ENCODE data around the gene FTO. TPM values are rescaled to one million over a fixed set of nuclear protein-coding genes. Genes with fewer than 3 reads are reported as not detected.
A peak's percentile ranks its signal among the peaks of the same experiment; 100 is the strongest.

Gene FTO
- total RNA-seq, 1 experiment from 2014 or later: 55.0 TPM

DNA sequence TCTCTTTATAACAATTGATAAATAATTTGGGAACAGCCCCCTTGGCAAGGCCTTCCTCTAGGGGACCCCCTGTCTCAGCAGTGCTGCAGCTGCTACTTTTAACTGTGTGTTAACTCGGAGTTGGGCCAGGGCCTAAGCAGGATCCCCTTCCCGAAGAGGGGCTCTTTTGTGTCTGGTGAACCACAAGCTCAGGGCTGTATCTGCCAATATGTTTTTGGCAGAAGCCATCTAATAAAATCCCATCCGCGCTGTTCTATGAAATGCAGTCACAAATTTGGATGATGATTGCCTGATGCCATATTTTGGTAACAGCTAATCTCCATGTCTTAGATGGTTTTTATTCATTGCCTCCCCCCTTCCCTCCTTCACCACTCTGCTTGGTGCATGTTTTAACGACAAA lies 267.7 kb downstream of the FTO start:
- no peaks in the 10 kb centered on the region for H3K4me1 Mint-ChIP-seq (ENCODE audit: insufficient read depth, unreplicated experiment)
- TF ChIP-seq, protein P1, sequence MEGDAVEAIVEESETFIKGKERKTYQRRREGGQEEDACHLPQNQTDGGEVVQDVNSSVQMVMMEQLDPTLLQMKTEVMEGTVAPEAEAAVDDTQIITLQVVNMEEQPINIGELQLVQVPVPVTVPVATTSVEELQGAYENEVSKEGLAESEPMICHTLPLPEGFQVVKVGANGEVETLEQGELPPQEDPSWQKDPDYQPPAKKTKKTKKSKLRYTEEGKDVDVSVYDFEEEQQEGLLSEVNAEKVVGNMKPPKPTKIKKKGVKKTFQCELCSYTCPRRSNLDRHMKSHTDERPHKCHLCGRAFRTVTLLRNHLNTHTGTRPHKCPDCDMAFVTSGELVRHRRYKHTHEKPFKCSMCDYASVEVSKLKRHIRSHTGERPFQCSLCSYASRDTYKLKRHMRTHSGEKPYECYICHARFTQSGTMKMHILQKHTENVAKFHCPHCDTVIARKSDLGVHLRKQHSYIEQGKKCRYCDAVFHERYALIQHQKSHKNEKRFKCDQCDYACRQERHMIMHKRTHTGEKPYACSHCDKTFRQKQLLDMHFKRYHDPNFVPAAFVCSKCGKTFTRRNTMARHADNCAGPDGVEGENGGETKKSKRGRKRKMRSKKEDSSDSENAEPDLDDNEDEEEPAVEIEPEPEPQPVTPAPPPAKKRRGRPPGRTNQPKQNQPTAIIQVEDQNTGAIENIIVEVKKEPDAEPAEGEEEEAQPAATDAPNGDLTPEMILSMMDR (IDR thresholded peaks at IDR 0.05; ENCODE audit: unreplicated experiment): no peak
- H3K9me3 Mint-ChIP-seq (ENCODE audit: unreplicated experiment): no peaks in the 10 kb centered on the region
- no peak overlapping the region for H3K4me3 Mint-ChIP-seq (ENCODE audit: unreplicated experiment)
- BruUV-seq (replicated peaks): no TSS peak
- ChIA-PET POLR2A (interaction anchor here (0.8 to 1.1 kb wide), 2 partner anchors 11 to 12 kb away, joined by 3 to 4 read pairs; no protein-coding TSS in a partner anchor), CTCF (no interaction called here)
- intact Hi-C loops (cut with micrococcal nuclease): no loop called here
- no peak overlapping the region for H3K27ac Mint-ChIP-seq (ENCODE audit: low read depth, unreplicated experiment)
- peaks cover 6% of the 10 kb centered on the region for H3K36me3 Mint-ChIP-seq (ENCODE audit: insufficient read depth, unreplicated experiment)
- no peak for DNase-seq (ENCODE audit: unreplicated experiment)
- no peaks in the 10 kb centered on the region for H3K27me3 Mint-ChIP-seq (ENCODE audit: insufficient read depth, unreplicated experiment)

DNA sequence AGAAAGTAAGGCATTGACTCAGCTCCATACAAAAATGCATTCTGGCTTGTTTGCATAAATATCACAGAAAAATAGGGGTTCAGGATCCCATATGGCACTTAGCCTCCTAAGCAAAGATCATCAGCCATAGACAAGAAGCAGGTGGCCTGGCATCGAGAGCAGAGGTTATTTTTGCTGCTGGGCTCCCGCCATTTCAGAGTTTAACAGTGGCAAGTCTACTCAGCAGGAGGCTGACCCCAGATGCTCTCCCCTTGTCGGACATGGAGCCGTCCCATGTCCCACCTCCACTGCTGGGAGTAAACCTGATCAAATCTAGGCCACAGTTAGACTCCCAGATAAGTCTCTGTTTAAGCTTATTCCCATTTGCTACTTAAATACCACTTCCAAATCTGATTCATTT lies 269.1 kb downstream of the FTO start:
- Mint-ChIP-seq H3K27me3 (ENCODE audit: insufficient read depth, unreplicated experiment) (no peaks in the 10 kb centered on the region), H3K36me3 (ENCODE audit: insufficient read depth, unreplicated experiment) (no peaks in the 10 kb centered on the region), H3K27ac (ENCODE audit: low read depth, unreplicated experiment) (no peak overlapping the region), H3K4me3 (ENCODE audit: unreplicated experiment) (no peak overlapping the region), H3K4me1 (ENCODE audit: insufficient read depth, unreplicated experiment) (no peaks in the 10 kb centered on the region), H3K9me3 (ENCODE audit: unreplicated experiment) (no peaks in the 10 kb centered on the region)
- ChIA-PET POLR2A (interaction anchor here (1.9 kb wide), 1 partner anchor 10 kb away, joined by 6 read pairs; no protein-coding TSS in a partner anchor), CTCF (interaction anchor here (0.6 to 1.5 kb wide), 4 partner anchors 8 to 374 kb away, joined by 3 to 5 read pairs (median 4); no protein-coding TSS in a partner anchor)
- TF ChIP-seq, protein P1 (IDR thresholded peaks at IDR 0.05; ENCODE audit: unreplicated experiment): no peak
- BruUV-seq (replicated peaks): no TSS peak
- intact Hi-C loops (cut with micrococcal nuclease): no loop called here
- no peak for DNase-seq (ENCODE audit: unreplicated experiment)

DNA sequence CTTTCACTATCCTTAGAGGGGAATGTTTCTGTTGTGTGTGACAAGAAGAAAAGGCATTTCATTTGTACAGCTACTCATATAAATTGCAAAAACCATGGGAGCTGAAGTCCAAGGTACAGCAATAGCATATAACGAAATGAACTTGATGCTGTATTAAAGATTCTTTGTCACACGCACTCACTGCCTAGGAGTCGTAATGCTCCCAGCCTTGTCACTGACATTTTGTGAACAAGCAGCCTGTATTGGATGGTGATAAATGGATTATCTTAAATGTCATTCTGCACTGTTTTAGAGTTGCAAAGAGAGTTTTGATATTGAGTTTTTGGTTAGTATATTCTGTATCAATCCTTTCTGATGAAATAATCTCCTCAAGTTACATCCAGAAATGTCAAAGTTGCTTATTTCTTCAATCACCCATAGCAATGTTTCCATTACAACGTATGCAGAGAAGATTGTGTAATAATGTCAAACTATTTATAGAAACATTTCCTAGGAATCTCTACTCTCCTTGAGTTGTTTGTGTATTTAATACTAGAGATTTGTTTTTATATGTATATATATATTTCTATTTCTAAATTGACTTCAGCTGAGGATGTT lies 270.6 kb downstream of the FTO start:
- TF ChIP-seq, protein P1 (IDR thresholded peaks at IDR 0.05; ENCODE audit: unreplicated experiment): no peak
- H3K27me3 Mint-ChIP-seq (ENCODE audit: insufficient read depth, unreplicated experiment): no peaks in the 10 kb centered on the region
- POLR2A ChIA-PET: interaction anchor here (0.7 kb wide), 1 partner anchor 215 kb away, joined by 3 read pairs; no protein-coding TSS in a partner anchor

DNA sequence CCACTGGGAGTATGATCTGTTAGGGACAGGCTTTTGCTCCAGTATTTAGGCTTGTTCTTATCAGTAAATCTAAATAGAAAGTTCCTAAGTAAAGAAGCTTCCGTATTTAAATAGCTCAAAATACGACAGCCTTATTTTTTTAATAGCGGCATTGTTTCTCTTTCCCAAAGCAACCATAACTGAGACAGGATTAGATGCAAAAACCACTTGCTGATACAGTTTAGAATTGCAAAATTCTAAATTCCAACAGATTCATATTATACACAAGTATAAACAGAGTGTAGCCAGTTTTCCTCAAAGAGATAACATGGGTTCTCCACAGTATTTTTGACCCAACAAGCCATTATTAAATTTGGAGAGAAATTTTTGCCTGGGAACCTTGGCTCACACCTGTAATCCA lies 276.7 kb downstream of the FTO start:
- ChIA-PET CTCF (interaction anchor here (0.5 kb wide), 1 partner anchor 863 kb away, joined by 3 read pairs; no protein-coding TSS in a partner anchor), POLR2A (no interaction called here)
- Mint-ChIP-seq H3K27me3 (ENCODE audit: insufficient read depth, unreplicated experiment) (no peaks in the 10 kb centered on the region), H3K4me1 (ENCODE audit: insufficient read depth, unreplicated experiment) (peaks cover 13% of the 10 kb centered on the region), H3K4me3 (ENCODE audit: unreplicated experiment) (no peak overlapping the region), H3K27ac (ENCODE audit: low read depth, unreplicated experiment) (no peak overlapping the region), H3K36me3 (ENCODE audit: insufficient read depth, unreplicated experiment) (no peaks in the 10 kb centered on the region), H3K9me3 (ENCODE audit: unreplicated experiment) (no peaks in the 10 kb centered on the region)
- BruUV-seq (replicated peaks): no TSS peak
- TF ChIP-seq, protein P1 (IDR thresholded peaks at IDR 0.05; ENCODE audit: unreplicated experiment): no peak
- intact Hi-C loops (cut with micrococcal nuclease): no loop called here
- DNase-seq (ENCODE audit: unreplicated experiment): no peak

More for the DNA sequence above, 270.6 kb downstream of the FTO start:
- H3K4me3 Mint-ChIP-seq (ENCODE audit: unreplicated experiment): no peak overlapping the region
- H3K27ac Mint-ChIP-seq (ENCODE audit: low read depth, unreplicated experiment): no peak overlapping the region
- no peaks in the 10 kb centered on the region for H3K9me3 Mint-ChIP-seq (ENCODE audit: unreplicated experiment)
- DNase-seq (ENCODE audit: unreplicated experiment): peak; percentile 47
- intact Hi-C loops (cut with micrococcal nuclease): no loop called here
- no peaks in the 10 kb centered on the region for H3K36me3 Mint-ChIP-seq (ENCODE audit: insufficient read depth, unreplicated experiment)
- CTCF ChIA-PET: interaction anchor here (0.7 to 1.5 kb wide), 2 partner anchors 9 to 324 kb away, joined by 3 to 5 read pairs; no protein-coding TSS in a partner anchor
- no TSS peak for BruUV-seq (replicated peaks)
- no peaks in the 10 kb centered on the region for H3K4me1 Mint-ChIP-seq (ENCODE audit: insufficient read depth, unreplicated experiment)

All from MCF 10A (cell line).